ENCODE results near the gene TBX10.

Gene TBX10

DNA sequence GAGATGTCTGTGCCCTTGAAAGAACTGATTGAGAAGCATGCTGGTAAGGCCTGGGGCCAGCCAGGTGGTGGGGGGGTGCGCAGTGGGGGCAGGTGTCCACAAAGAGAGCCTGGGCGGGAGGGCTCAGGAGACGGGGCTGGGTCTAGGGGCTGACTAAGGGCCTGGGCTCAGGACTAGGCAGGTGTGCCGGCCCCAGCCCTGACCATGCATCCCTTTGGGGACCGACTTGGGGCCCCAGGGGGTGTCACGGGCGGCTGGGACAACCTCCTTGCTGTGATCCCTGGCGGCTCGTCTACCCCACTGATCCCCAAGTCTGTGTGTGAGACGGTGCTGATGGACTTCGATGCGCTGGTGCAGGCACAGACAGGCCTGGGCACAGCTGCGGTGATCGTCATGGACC is 28.4 kb downstream of the TBX10 start:
- TF ChIP-seq CTCF (IDR thresholded peaks at IDR 0.05; ENCODE audit: extremely low read depth, missing control alignments), result no peak
- no peak for DNase-seq (ENCODE audit: low spot score)

- TF ChIP-seq CTCF (IDR thresholded peaks at IDR 0.05; ENCODE audit: extremely low read depth, missing control alignments), result no peak
These were observed 29.2 kb downstream of the TBX10 start for GRCh38 chr11:67610302-67610868.

DNA sequence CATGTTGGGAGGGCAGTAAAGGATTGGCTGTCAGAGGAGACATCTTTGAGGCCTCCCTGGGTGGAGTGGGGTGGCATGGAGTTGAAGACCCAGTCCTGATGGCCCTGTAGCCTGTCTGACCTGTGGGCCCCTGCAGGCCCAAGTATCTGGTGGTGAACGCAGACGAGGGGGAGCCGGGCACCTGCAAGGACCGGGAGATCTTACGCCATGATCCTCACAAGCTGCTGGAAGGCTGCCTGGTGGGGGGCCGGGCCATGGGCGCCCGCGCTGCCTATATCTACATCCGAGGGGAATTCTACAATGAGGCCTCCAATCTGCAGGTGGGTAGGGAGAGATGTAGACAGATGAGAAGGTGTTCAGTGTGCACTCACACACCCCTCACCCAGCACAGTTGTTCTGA is 30.2 kb downstream of the TBX10 start:
- TF ChIP-seq CTCF (IDR thresholded peaks at IDR 0.05; ENCODE audit: extremely low read depth, missing control alignments), result no peak
- no peak for DNase-seq (ENCODE audit: low spot score)

More at GRCh38 chr11:67610302-67610868, 29.2 kb downstream of the TBX10 start:
- DNase-seq (ENCODE audit: low spot score), result no peak

- no peak for DNase-seq (ENCODE audit: low spot score)
- no peak for TF ChIP-seq CTCF (IDR thresholded peaks at IDR 0.05; ENCODE audit: extremely low read depth, missing control alignments)
These were observed 31.1 kb downstream of the TBX10 start for GRCh38 chr11:67608486-67608885.

- no peak for DNase-seq (ENCODE audit: low spot score)
- TF ChIP-seq CTCF (IDR thresholded peaks at IDR 0.05; ENCODE audit: extremely low read depth, missing control alignments), result no peak
These were observed 32.1 kb downstream of the TBX10 start for GRCh38 chr11:67607507-67607906.

GRCh38 chr11:67606492-67607295 is 32.9 kb downstream of the TBX10 start, which contains the start of gene NDUFV1:
Gene NDUFV1 (plus strand): TSS chr11:67606936. CDS start chr11:67607005, 69 bp downstream.
- TF ChIP-seq CTCF (IDR thresholded peaks at IDR 0.05; ENCODE audit: extremely low read depth, missing control alignments), result peak; percentile 73
- DNase-seq (ENCODE audit: low spot score), result peak; percentile 92

- TF ChIP-seq CTCF (IDR thresholded peaks at IDR 0.05; ENCODE audit: extremely low read depth, missing control alignments), result no peak
These were observed 33.5 kb downstream of the TBX10 start for GRCh38 chr11:67606093-67606491.

More at GRCh38 chr11:67606093-67606491, 33.5 kb downstream of the TBX10 start:
- no peak for DNase-seq (ENCODE audit: low spot score)

Data from GM20000 (cell line).